Activated CD4-positive, alpha-beta T cell treated with anti-CD3 and anti-CD28 coated beads for 1 hour (primary cell): Measurements from ENCODE around the gene SBF2.

Experiments
- DNase-seq: peaks from one replicate; pipeline ENCODE4 v3.0.0-alpha.2; 2020

The SBF2 gene

DNA sequence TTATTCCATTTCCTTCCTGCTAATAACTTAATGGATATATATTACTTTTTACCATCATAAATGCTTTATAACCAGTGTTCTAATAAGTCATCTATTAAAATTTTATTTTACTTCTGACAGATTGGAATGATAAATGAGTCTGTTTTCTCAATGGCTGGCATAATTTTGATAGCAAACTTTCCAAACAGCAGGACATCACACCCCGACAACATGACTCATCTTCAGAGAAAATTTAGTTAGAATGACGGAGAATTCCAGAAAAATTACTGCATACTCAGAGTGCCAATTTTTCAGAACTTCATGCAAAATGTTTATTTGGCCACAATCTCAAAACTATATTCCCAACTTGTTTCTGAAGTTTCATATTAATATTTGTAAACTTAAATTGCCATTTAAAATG is 455.8 kb downstream of the SBF2 start:
- DNase-seq = no peak

DNA sequence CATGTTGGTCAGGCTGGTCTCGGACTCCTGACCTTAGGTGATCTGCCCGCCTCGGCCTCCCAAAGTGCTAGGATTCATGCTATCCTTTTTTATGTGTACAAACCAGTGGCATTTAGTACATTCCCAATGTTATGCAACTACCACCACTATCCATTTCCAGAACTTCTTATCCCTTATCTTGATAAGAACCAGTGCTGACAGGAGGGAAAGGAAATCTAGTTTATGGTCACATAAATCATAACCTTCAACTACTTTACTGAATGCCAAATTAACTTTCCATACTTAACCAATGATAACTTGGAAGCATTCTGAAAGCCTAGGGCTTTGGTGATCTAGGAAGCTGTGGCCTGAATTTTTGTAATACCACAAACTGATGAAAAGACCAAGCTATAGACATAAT is 459.7 kb downstream of the SBF2 start:
- DNase-seq = no peak

DNA sequence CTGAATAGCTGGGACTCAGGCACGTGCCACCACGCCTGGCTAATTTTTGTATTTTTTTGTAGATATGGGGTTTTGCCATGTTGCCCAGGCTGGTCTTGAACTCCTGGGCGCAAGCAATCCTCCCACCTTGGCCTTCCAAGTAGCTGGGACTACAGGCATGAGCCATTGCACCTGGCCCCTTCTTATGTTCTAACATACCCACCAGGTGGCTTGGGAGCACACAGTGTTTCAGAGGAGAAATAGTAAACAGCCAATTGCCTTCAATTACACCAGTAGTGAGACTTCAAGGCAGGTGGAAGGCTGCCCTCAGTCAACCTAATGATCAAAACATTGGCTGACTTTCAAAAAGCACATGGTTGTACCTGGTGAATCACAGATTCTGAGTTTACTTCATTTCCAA is 462.9 kb downstream of the SBF2 start:
- DNase-seq = no peak

DNA sequence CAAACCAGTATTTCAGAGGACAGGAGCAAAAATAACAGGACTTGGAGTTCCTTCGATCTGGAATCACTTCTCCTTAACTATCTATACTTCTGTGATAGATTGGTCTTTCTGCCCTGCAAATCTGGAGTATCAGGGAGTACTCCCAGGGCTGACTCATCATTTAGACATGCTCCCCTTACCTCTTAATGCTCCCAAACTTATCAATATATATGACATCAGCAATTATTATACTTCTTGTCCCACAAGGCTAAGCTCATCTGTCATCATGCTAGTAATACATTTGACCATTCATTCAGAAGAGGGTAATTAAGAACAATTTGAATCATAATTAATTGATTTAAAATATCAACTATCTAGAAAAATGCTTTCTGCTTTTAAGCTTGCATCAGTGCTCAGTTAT is 466.3 kb downstream of the SBF2 start:
- no peak for DNase-seq

DNA sequence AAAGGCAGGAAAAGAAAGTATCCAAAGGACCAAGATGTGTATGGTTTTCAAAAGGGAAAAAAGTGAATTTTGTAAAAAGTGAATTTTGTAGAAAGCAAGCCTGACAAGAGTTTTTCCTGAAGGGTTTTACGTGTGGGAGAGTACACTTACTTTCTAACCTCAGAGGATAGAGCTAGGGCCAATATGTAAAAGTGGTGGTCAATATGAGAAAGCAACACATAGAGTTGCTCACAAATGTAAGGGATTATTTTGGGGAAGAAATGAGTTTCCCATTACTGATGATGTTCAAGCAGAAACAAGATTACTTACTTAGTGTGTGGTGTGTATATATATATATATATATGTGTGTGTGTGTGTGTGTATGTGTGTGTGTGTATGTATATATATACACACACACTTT is 467.6 kb downstream of the SBF2 start:
- no peak for DNase-seq

DNA sequence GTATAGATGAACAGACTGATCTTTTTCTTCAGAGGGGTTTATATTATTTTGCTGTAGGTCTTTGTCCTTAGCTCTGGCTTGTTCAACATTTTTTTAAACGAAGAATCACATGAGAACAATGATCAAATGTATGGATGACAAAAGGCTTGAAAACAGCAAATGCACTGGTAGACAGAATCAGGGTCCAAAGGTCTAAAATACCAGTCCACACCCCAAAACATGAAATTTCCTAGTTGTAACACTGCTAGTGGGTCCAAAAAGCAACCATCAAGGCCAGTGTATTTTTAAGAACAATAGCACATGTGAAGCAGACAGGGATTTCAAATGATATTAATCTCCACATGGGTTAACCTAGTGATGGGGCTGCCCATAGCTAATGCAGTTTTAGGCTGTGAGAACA is 468.1 kb downstream of the SBF2 start:
- no peak for DNase-seq

DNA sequence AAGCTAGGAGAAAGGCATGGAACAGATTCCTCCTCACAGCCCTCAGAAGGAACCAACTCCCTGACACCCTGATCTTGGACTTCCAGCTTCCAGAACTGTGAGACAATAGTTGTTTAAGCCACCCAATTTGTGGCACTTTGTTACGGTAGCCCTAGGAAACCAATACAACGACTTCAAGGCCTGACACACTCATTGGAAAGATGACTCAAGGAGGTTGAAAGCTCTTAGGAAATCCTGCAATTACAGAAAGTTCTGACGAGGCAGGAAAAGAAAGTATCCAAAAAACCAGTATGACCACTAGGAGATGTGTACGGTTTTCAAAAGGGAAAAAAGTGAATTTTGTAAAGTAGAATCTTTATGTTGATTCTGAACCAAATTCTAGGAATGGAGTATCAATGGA is 468.7 kb downstream of the SBF2 start:
- no peak for DNase-seq

DNA sequence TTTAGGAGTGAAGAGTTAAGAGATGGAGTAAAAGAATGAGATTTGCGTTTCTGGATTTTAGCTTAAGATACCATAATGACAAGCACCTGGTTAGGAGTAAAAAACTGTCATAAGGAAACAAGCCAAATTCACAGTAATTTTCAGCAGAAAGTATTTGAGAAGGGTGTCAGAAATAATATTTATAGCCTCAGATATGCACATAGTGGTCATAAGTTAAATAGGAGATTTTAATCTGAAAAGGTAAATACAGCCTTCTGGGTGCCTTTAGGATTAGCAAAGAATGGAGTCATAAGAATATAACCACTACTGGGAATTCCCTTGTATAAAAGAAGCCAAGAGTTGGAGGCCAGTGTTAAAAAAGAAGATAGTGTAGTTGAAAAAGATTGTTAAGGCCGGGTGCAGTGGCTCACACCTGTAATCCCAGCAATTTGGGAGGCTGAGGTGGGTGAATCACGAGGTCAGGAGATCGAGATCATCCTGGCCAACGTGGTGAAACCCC is 470.1 kb downstream of the SBF2 start:
- DNase-seq = no peak

DNA sequence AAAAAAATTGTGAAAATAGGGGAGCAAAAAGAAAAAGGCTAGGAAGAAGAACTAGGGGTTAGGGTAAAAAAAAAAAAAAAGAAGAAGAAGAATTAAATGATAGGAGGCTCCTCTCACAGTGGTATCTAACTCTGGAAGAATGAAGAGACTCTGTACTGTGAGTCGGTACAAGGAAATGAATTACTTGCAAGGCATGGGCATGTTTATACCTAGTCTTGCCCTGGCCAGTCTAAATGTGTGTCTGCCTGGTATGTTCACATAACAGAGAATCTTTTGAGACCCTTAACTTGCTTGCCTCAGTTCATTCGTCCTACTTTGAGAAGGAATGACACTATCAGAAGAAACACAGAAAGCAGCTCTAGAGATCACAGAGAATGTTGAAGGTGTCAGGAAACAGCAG is 470.6 kb downstream of the SBF2 start:
- DNase-seq = no peak

DNA sequence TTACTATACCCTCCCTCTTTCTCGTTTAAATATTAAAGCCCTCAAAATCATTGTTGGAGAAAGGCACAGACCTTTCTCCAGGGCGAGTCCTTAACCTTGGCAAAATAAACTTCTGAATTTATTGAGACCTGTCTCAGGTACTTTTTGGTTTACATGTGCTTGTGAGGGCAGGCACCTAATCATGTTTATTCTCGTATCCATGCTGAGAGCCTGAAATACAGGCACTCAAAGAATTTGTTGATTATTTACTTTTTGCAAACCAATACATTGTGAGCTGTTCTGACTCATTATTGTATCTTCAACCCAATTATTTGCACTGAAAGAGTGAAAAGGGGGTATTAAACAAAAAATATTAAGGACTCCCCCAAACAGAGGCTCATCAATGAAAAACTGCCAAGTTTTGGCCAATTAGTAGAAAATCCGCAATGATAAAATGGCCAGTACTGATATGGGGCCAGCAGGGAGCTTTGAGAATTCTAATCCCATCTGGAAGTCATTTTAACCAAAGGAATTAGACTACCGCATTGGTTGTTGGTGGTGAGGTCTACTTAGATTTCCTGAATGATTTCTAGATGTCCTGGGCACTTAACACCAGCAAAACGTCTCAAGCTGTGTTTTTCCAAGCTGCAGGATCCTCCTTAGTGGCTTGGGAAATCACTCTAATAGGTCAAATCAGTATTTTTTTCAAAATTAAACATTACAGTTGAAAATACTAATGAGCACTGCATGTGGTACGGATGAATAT is 472.8 kb downstream of the SBF2 start:
- DNase-seq = no peak

DNA sequence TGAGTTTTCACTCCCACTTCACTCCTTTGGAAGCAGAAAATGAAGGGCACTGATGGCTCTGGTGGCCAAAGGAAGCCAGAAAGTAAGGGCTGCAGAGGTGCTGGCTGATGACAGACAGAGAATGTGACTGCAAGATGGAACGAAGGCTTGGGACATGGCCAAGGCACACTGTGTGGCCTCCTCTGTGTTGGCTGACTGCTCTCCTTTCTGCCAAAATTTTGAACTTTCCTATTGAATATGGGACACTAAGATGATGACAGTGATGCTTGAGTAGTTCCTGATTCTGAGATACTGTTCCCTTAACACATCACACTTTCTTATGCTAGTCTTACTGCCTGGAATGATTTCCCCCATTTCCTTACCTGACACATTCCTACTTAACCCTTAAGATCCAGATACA is 473.8 kb downstream of the SBF2 start:
- no peak for DNase-seq

DNA sequence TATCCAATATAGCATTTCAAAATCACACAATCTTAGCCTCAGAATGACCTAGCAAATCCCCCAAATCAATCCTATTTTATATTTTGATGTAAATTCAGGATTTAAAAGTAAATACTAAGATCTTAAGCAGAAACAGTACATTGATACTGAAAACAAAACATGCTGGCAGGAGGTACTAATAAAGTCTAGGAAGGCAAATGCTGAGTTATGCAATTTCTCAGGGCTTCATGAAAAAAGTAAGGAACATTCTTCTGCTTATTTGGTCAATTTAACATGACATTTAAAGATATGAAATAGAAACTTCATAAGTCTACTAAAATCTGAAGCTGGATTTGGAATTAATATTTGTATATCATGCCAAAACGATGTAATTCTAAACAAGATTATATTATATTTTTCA is 476.8 kb downstream of the SBF2 start:
- no peak for DNase-seq

DNA sequence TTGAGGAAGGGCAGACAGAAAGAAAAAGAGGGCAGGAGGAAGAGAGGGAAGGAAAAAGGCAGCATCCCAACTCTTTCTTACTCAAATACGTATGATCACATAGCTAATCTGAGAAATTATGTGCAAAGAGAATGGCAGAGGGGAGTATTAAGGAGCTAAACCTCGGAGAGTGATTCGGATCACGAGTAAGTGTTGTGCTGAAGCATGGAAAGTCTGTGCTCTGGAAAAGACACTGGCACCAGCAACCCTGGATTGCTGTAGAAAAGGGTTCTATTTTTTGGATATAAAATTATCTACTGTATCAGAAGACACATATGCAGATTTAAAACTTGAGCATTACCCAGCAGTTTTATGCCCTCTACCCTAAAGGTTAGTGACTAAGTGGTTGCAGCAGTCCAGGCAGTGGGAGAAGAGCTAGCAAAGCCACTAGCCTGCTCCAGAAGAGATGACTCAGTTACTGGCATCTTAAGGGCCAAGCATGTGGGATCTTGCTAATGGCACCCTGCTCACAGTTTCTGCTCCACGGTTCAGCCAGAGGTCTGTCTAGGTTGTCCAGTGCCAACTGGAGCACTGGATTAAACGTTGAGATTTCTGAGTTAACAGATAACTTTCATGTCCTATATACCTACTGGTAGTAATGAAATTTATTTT is 478.4 kb downstream of the SBF2 start:
- DNase-seq = no peak

DNA sequence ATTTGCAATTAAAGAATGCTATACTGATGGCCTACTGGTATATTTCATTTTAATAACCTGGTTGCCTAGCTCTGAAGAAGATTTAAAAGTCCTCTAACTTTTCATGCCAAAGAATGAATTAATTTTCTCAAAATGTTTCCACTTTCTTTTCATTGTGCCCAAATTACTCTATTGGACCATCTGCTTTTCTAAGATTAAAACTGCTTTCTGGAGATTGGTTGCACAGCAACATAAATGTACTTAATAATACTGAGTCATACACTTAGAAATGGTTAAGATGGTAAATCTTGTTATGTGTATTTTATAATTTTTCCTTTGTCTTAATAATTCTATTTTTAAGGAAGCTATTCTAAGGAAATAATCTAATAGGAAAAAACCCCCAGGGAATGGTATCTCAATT is 479.9 kb downstream of the SBF2 start:
- no peak for DNase-seq

DNA sequence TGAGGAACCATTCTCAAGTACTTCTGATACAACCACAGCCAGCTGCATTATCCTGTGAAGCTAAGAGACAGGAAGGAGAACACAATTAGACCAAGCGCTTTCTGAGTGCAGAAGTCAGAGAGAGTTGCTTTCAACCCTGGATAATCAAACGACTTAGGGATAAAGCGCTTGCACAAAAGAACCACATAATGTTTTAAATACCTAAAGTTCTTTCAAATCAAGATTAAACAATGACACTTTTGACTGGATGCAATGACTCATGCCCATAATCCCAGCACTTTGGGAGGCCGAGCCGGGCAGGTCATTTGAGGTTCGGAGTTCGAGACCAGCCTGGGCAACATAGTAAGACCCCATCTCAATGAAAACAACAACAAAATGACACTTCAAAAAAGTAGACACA is 485.1 kb downstream of the SBF2 start:
- no peak for DNase-seq

DNA sequence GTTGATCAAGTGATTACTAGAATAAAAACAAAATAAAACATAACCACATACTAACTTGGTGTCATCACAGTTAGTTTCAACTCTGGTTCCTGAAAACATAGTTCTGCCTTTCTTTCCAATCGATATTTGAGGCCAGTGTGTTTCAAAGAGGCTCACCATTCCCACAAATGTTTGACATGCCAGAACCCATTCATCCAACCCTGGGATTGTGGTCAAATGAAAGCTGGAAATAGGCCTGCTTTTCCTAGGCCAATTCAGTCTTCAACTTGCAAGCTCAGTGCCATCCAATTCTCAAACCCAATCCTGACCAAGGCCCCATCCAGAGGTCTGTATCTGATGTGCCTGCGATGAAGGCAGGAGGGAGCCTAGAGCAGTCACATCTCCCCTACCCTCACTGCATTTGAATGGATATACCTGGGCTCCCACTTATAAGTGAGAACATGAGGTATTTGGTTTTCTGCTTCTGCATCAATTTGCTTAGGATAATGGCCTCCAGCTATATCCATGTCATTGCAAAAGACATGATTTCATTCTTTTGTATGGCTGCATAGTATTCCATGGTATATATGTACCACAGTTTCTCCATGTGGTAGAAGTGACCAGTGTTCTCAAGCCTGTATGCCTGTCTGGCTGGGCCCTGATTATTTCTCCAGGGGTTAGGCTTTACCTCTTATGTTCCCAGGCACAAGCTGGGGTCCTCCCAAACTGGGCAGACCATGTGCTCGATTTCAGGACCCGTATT is 486.9 kb downstream of the SBF2 start:
- DNase-seq = no peak

DNA sequence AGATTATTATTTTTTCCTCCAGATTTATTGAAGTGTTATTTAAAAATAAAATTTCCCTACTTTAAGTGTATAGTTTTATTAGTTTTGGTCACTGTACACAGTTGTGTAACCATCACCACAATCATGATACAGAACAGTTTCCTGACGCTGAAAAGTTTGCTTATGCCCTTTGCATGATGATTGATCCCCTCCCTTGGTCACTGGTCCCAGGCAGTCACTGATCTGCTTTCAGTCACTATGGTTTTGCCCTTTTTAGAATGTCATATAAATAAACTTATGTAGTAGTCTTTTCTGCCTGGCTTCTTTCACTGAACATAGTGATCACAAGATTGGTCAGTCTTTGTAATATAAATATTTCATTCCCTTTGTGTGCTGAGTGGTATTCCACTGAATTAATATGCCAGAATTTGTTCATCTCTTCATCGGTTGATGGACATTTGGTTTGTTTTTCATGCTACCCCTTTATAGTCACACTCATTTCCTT is 489.6 kb downstream of the SBF2 start:
- DNase-seq = no peak

DNA sequence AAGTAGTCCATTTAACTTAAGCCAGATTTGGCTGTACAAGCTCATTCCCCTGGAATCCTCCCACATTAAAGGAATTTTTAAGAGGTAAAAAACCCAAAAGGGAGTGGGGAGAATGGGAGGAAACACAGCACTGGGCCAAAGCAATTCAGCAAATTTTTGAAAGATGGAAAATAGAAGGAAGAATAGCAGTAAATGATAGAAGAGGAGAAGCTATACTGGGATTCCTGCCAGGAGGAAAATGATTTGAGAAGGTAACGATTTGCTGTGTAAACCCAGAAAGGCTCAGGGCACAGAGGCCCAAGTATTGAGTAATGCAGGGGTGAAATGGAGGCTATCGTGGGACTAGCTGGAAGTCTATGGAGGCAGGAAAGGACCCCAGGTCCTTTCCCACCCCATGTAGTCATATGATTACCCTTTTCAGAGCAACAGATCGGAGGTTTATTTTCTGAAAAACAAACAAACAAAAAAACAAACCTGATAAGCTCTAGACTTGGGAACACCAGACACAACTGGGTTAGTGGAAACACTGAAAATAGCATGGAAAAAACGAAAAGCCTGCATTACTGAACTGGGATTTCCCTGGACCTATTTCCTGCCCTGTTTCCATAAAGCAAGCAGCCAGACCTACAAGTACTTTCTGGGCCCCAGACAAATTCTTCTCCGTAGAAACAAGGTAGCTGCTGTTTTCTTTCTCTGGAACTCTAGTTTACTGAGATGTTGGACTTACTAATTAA is 490.2 kb downstream of the SBF2 start:
- no peak for DNase-seq

DNA sequence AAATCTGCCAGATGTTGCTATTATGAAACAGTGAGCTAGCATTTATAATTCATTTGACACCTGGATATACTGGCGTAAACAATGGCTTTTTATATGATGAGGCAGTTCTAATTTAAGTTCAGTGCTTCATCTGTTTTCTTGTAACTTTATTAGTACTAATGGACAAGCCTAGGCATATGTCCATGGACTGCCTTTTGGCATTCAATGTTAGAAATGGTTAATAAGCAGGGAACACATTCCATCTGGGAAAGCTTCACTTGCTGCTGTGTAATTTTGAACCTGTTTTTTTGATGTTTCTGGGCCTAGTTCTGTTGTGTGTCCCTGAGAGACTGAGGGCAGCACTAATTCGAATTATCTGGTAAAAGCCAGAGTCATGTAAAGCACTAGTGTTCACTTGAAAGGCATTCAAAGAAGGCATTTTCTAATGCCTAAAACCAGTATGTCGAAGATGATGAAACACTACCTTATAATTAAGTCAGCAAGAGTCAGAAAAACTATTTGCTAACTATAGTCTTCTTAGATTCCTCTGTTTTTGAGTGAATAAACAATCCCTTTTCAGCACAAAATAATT is 491.6 kb downstream of the SBF2 start:
- no peak for DNase-seq

DNA sequence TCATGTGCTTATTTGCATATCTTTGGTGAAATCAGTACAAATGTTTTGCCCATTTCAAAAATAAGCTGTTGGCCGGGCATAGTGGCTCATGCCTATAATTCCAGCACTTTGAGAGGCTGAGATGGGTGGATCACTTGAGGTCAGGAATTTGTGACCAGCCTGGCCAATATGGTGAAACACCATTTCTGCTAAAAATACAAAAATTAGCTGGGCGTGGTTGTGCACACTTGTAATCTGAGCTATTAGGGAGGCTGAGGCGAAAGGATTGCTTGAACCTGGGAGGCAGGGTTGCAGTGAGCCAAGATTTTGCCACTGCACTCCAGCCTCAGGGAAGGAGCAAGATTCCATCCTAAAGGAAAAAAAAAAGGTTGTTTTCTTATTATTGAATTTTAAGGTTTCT is 494.1 kb downstream of the SBF2 start:
- DNase-seq = no peak

DNA sequence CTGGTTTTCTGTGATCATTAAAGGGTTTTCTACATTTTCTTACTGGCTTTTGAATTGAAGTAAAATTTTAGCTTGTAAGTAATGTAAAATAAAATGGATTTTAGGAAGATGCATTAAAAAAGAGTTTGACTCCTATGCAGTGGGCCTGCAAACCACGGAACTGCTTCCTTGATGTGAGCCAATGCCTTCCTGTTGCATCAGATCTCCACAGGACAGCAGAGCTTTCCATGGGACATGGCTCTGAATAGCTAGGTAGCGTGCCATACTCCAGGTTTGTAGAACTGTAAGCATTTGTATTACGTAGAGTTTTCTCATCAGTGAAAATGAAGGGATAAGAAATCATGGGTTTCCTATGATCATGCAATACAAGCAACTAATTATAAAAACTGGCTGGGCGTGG is 496.7 kb downstream of the SBF2 start:
- DNase-seq = no peak

DNA sequence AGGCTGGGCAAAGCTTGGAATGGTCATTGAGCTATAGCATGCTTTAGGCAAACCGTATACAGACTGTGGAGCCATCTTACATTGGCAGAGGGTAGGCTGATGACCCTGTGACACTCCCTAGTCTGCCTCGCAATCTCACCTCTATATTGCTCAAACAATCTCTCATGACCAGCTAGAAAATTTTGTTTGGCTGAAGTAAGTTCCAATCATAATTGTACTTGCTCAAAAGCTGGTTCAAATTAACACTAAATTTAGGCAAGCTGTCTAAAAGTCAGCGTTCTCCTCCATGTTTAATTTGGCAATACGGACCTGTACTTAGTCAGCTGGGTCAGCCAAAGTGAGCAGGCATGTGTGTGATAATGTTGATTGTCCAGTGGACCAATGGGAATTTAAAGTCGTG is 497.2 kb downstream of the SBF2 start:
- DNase-seq = no peak

DNA sequence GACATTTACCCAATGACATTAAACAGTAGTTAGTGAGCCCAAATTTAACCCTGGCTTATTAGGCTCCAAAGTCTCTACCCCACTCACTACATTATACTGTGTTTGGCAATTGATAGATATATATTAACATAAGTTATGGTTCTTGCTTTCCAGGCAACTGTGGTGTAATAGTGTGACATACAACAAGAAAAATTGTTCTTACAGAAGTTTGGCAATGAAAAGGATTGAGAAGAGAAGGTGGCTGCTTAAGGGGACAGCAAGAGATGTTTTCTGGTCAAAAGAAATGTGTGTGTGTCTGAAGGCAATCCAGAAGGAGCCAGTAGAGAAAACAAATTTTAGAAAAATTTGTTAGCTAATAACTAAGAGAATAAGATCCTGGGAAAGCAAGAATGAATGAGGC is 497.8 kb downstream of the SBF2 start:
- no peak for DNase-seq
